HG02852 (cell line): ENCODE results near the gene ATP8B2.

Source experiments
- ATAC-seq: cut with Tn5 transposase; IDR thresholded peaks from one replicate; pipeline ENCODE4 v1.9.1; 2021; ENCODE audit warnings: mild to moderate bottlenecking, moderate library complexity; ENCODE audit not compliant: unreplicated experiment

Gene ATP8B2

GRCh38 chr1:154386643-154387352 lies 61.5 kb downstream of the ATP8B2 start:
- ATAC-seq, result peak; percentile 90

GRCh38 chr1:154391086-154391770 lies 65.9 kb downstream of the ATP8B2 start:
- ATAC-seq, result no peak

- ATAC-seq, result no peak
Observed at GRCh38 chr1:154398141-154398540, 72.8 kb downstream of the ATP8B2 start.

GRCh38 chr1:154398678-154399077 lies 73.4 kb downstream of the ATP8B2 start:
- ATAC-seq, result no peak

- no peak for ATAC-seq
Observed at GRCh38 chr1:154400381-154400801, 75.1 kb downstream of the ATP8B2 start.
